K562 (cell line): ENCODE results near the gene MAPK4. TPM values are rescaled to one million over a fixed set of nuclear protein-coding genes. Genes with fewer than 3 reads are reported as not detected.

Source experiments
- CUX1 ChIP-seq: fragments of 200-800 bp; sonication (Bioruptor generic); IDR thresholded peaks from 2 replicates; pipeline ENCODE4 v1.6.1; 2016; ENCODE audit warnings: missing genetic modification characterization, missing compliant biosample characterization
- HMGXB4 ChIP-seq: sonication (generic); formaldehyde crosslinking; IDR thresholded peaks from 2 replicates; pipeline ENCODE4 v1.8.1; 2023; ENCODE audit warnings: mild to moderate bottlenecking, missing genetic modification reagents
- SAFB ChIP-seq: fragments of 200-400 bp; formaldehyde crosslinking; IDR thresholded peaks from 2 replicates; pipeline ENCODE4 v1.6.1; 2017; ENCODE audit warnings: low read depth, low read length, borderline replicate concordance
- SRF ChIP-seq, 2 experiments: fragments of 250-450, 450-650 bp in 1 of 2; sonication (Bioruptor Pico) in 1 of 2; sonication (generic) in 1 of 2; formaldehyde crosslinking; IDR thresholded peaks; 2 replicates each; pipeline versions ENCODE4 v1.5.0 to v1.5.1; 2020 to 2022; ENCODE audit warnings: mild to moderate bottlenecking in 1 of 2, missing genetic modification reagents in 1 of 2
- ZNF263 ChIP-seq: sonication (generic); formaldehyde crosslinking; IDR thresholded peaks from 2 replicates; pipeline ENCODE4 v1.8.0; 2022; ENCODE audit warnings: mild to moderate bottlenecking, missing genetic modification reagents, borderline replicate concordance
- ZNF436 ChIP-seq: fragments of 250-450, 450-650 bp; sonication (Bioruptor Pico); formaldehyde crosslinking; IDR thresholded peaks from 2 replicates; pipeline ENCODE4 v1.7.0; 2020; ENCODE audit warnings: mild to moderate bottlenecking
- ZNF551 ChIP-seq: fragments of 250-450 bp; sonication (Bioruptor Pico); IDR thresholded peaks from 2 replicates; pipeline ENCODE4 v1.5.0; 2021; ENCODE audit warnings: mild to moderate bottlenecking, moderate library complexity
- polyA plus RNA-seq, 8 experiments: library from polyadenylated mRNA; depleted of rRNA in 4 of 8; stranded (reverse) in 5 of 8; unstranded in 3 of 8; fragments of >200 nt; fragmentation: Nextera tagmentation in 2 of 8; fragmentation: Illumina TruSeq in 1 of 8; extraction: Ambion mirVana in 2 of 8; extraction: Trizol in 1 of 8; gene quantifications; 2 replicates each; pipeline versions ENCODE4 v1.2.1 to v1.2.3, GENCODE V29; 2011 to 2014; ENCODE audit warnings: inconsistent platforms in 1 of 8, missing spikeins in 1 of 8
- total RNA-seq, 7 experiments: library from RNA; depleted of rRNA in 6 of 7; stranded (reverse); fragments of >200 nt in 6 of 7; fragmentation: Illumina TruSeq in 2 of 7; extraction: Trizol in 2 of 7; gene quantifications; 2 replicates each; pipeline versions ENCODE4 v1.2.1 to v1.2.3, GENCODE V29; 2011 to 2021; ENCODE audit warnings: low replicate concordance in 1 of 7

Gene MAPK4
- total and polyA plus RNA-seq, 9 of the 15 experiments (the other 6 are each of a cell fraction or from before 2014, with no cell fraction given): not detected

GRCh38 chr18:50663626-50664441 is 103.9 kb downstream of the MAPK4 start (continued):
- no peak for TF ChIP-seq CUX1
- TF ChIP-seq ZNF263 (CRISPR knock-in tag): no peak
- TF ChIP-seq ZNF551 (CRISPR knock-in tag): no peak
- TF ChIP-seq HMGXB4 (CRISPR knock-in tag): no peak
- no peak for TF ChIP-seq SAFB
- TF ChIP-seq ZNF436 (CRISPR knock-in tag): no peak
- no peak for TF ChIP-seq SRF (CRISPR knock-in tag; IDR thresholded peaks at IDR 0.05)
